NCI-H524 treated with DMSO at 0.1 percent for 48 hours (cell line): ENCODE data around the gene GASK1A.
"Not testable (repeated sequence)": the region's sequence is repeated elsewhere in the genome, so short reads cannot be mapped to it uniquely, and the experiment has no call there.

Source experiments
- DNase-seq: peaks from one replicate; lab custom pipeline; 2025; lab: John Stamatoyannopoulos, UW

GASK1A gene

GRCh38 chr3:43032646-43033628 lies 53.8 kb downstream of the GASK1A start:
- DNase-seq = no peak

- no peak for DNase-seq
These were observed 55.1 kb downstream of the GASK1A start for GRCh38 chr3:43034200-43034599.

- no peak for DNase-seq
These were observed 55.8 kb downstream of the GASK1A start for GRCh38 chr3:43034911-43035310.

- DNase-seq = no peak
These were observed 56.8 kb downstream of the GASK1A start for GRCh38 chr3:43035801-43036365.

GRCh38 chr3:43036621-43037423 lies 57.7 kb downstream of the GASK1A start:
- DNase-seq = no peak

GRCh38 chr3:43038010-43038409 lies 58.9 kb downstream of the GASK1A start:
- no peak for DNase-seq

GRCh38 chr3:43041517-43041916 lies 62.4 kb downstream of the GASK1A start:
- no peak for DNase-seq

GRCh38 chr3:43043071-43043766 lies 64.1 kb downstream of the GASK1A start:
- no peak for DNase-seq

- no peak for DNase-seq
These were observed 64.7 kb downstream of the GASK1A start for GRCh38 chr3:43043793-43044192.

- not testable (repeated sequence) for DNase-seq
These were observed 66.0 kb downstream of the GASK1A start for GRCh38 chr3:43045079-43045478.

- DNase-seq = no peak
These were observed 67.5 kb downstream of the GASK1A start for GRCh38 chr3:43046583-43046982.

- DNase-seq = no peak
These were observed 69.4 kb downstream of the GASK1A start for GRCh38 chr3:43048470-43048869.

- no peak for DNase-seq
These were observed 74.2 kb downstream of the GASK1A start for GRCh38 chr3:43053291-43053690.

GRCh38 chr3:43054754-43055153 lies 75.6 kb downstream of the GASK1A start:
- DNase-seq = no peak

GRCh38 chr3:43055393-43055792 lies 76.3 kb downstream of the GASK1A start:
- no peak for DNase-seq

GRCh38 chr3:43055806-43056770 lies 77.0 kb downstream of the GASK1A start:
- no peak for DNase-seq

- no peak for DNase-seq
These were observed 80.3 kb downstream of the GASK1A start for GRCh38 chr3:43059456-43059855.

GRCh38 chr3:43061101-43061895 lies 82.2 kb downstream of the GASK1A start:
- no peak for DNase-seq

- no peak for DNase-seq
These were observed 83.0 kb downstream of the GASK1A start for GRCh38 chr3:43062040-43062563.
